K562 (cell line): ENCODE results near the gene CERS1. TPM values are rescaled to one million over a fixed set of nuclear protein-coding genes. Genes with fewer than 3 reads are reported as not detected.

ENCODE experiments used
- ATAC-seq: fragments of 200-7000 bp; cut with Tn5 transposase; 3 replicates; pipeline ENCODE4 v1.9.1; 2020; ENCODE audit warnings: moderate library complexity
- BruUV-seq: library from RNA; stranded (reverse); fragments of 400-500 nt; replicated peaks from 2 replicates; lab custom pipeline; 2021; lab: Mats Ljungman, UMichigan
- CTCF ChIA-PET: fragments of 300-600 bp; formaldehyde crosslinking; extraction: SDS; loops from one replicate; lab custom pipeline; 2021; ENCODE audit warnings: low intra/inter-chr PET ratio; lab: Yijun Ruan, JAX
- POLR2A ChIA-PET: fragments of 300-600, 350-650 bp; sonication (Branson Sonifier 250); formaldehyde crosslinking; extraction: SDS; loops from one replicate; lab custom pipeline; 2021; ENCODE audit warnings: antibody characterized with exemption, inconsistent platforms; lab: Yijun Ruan, JAX
- DNase-seq, 4 experiments: peaks; one replicate each; pipeline versions ENCODE4 v3.0.0 to v3.0.0-alpha.2; 2011 to 2018; ENCODE audit warnings: low spot score in 3 of 4, mixed read lengths in 3 of 4; ENCODE audit errors: extremely low read depth in 1 of 4
- FAIRE-seq: peaks from 2 replicates; lab custom pipeline; 2011; peaks lifted over from hg19 to GRCh38; lab: Jason Lieb, UNC
- H2AFZ ChIP-seq: 2 replicates; pipeline ENCODE4 v1.6.0; 2011; ENCODE audit warnings: low read depth, low read length, control low read depth, inconsistent platforms
- H3K27ac ChIP-seq: fragments of 200-600 bp; 3 replicates; pipeline ENCODE4 v1.8.0; 2011; ENCODE audit warnings: low read depth, mild to moderate bottlenecking, control low read depth, inconsistent platforms, low read length, moderate library complexity, mixed read lengths; ENCODE audit errors: extremely low read depth
- H3K27me3 ChIP-seq, 2 experiments: fragments of 300-600 bp in 1 of 2; 2 replicates in 1 of 2; 3 replicates in 1 of 2; pipeline versions ENCODE4 v1.6.0 to v1.8.0; 2011; ENCODE audit warnings: inconsistent platforms in 2 of 2, low read length in 2 of 2, mild to moderate bottlenecking in 1 of 2, mixed read lengths in 1 of 2, moderate library complexity in 1 of 2; ENCODE audit not compliant: control insufficient read depth in 2 of 2, insufficient read depth in 2 of 2
- H3K36me3 ChIP-seq: fragments of 300-600 bp; 3 replicates; pipeline ENCODE4 v1.8.0; 2011; ENCODE audit warnings: mild to moderate bottlenecking, low read length, inconsistent platforms; ENCODE audit not compliant: control insufficient read depth, insufficient read depth
- H3K4me1 ChIP-seq, 2 experiments: fragments of 200-600 bp in 1 of 2; replicated peaks in 1 of 2; 2 replicates in 1 of 2; 3 replicates in 1 of 2; pipeline versions ENCODE4 v1.5.1 to v1.8.0; 2011; ENCODE audit warnings: inconsistent platforms in 2 of 2, low read length in 2 of 2, mild to moderate bottlenecking in 1 of 2, mixed read lengths in 1 of 2, moderate library complexity in 1 of 2; ENCODE audit not compliant: control insufficient read depth in 2 of 2, insufficient read depth in 2 of 2
- H3K4me2 ChIP-seq: 2 replicates; pipeline ENCODE4 v1.6.1; 2011; ENCODE audit warnings: low read length, control low read depth, inconsistent platforms, mixed read lengths; ENCODE audit not compliant: insufficient read depth
- H3K4me3 ChIP-seq: fragments of 200-600 bp; sonication (generic), shearing (Covaris generic); 2 replicates; pipeline ENCODE4 v1.5.1; 2016; ENCODE audit warnings: control low read depth, inconsistent platforms
- H3K79me2 ChIP-seq: fragments of 200-600 bp; 3 replicates; pipeline ENCODE4 v1.8.0; 2011; ENCODE audit warnings: low read length, inconsistent platforms; ENCODE audit not compliant: control insufficient read depth, insufficient read depth
- H3K9ac ChIP-seq, 2 experiments: 2 replicates each; pipeline versions ENCODE4 v1.6.0 to v1.6.1; 2011; ENCODE audit warnings: low read depth in 2 of 2, low read length in 2 of 2, control low read depth in 1 of 2, inconsistent platforms in 1 of 2, mild to moderate bottlenecking in 1 of 2, mixed read lengths in 1 of 2; ENCODE audit not compliant: insufficient read depth in 1 of 2
- H3K9me1 ChIP-seq: one replicate; pipeline ENCODE4 v1.6.0; 2011; ENCODE audit warnings: inconsistent platforms, mild to moderate bottlenecking, low read length, moderate library complexity; ENCODE audit not compliant: control insufficient read depth, insufficient read depth
- H3K9me3 ChIP-seq: replicated peaks from 2 replicates; pipeline ENCODE4 v1.5.1; 2011; ENCODE audit warnings: low read depth, low read length, inconsistent platforms; ENCODE audit not compliant: control insufficient read depth, insufficient read depth
- H4K20me1 ChIP-seq: replicated peaks from 2 replicates; pipeline ENCODE4 v1.6.1; 2011; ENCODE audit warnings: low read length, inconsistent platforms, mixed read lengths; ENCODE audit not compliant: control insufficient read depth, insufficient read depth
- CEBPB ChIP-seq: fragments of 450-650 bp; IDR thresholded peaks from 2 replicates; pipeline ENCODE4 v1.6.1; 2016; ENCODE audit warnings: missing genetic modification characterization, missing compliant biosample characterization
- MIER1 ChIP-seq: fragments of 450-650 bp; IDR thresholded peaks from 2 replicates; pipeline ENCODE4 v1.6.1; 2016; ENCODE audit warnings: antibody characterized with exemption, mild to moderate bottlenecking, low read depth
- SAP30 ChIP-seq: fragments of 200-600 bp; sonication (generic); IDR thresholded peaks from 2 replicates; pipeline ENCODE4 v1.6.1; 2012; ENCODE audit warnings: borderline replicate concordance, low read depth, mild to moderate bottlenecking, moderate library complexity, low read length, control low read depth, inconsistent platforms; ENCODE audit not compliant: insufficient read depth, poor library complexity, severe bottlenecking
- SRSF3 ChIP-seq: fragments of 200-400 bp; formaldehyde crosslinking; IDR thresholded peaks from 2 replicates; pipeline ENCODE4 v1.6.1; 2016; ENCODE audit warnings: mild to moderate bottlenecking, low read length, moderate library complexity; ENCODE audit not compliant: insufficient read depth
- USF2 ChIP-seq: sonication (generic); formaldehyde crosslinking; IDR thresholded peaks from 2 replicates; pipeline ENCODE4 v1.5.0; 2020; ENCODE audit warnings: missing genetic modification reagents
- WGBS: fragments of 100-300 bp; shearing (Covaris generic); methylation state at CpG from one replicate; pipeline ENCODE4 v1.1.6; 2016; ENCODE audit warnings: low coverage, mixed read lengths; ENCODE audit not compliant: insufficient coverage; ENCODE audit errors: missing lambda C conversion rate; 5-methylcytosine and 5-hydroxymethylcytosine counted together
- in situ Hi-C: fragments of 300-500 bp; cut with MboI; formaldehyde crosslinking; loops from 4 replicates; pipeline ENCODE4 v1.15.0; 2018; ENCODE audit warnings: inconsistent platforms, mixed read lengths
- intact Hi-C: fragments of 100-400 bp; cut with micrococcal nuclease; formaldehyde crosslinking; loops from 2 replicates; pipeline ENCODE4 v1.14.2; 2022
- polyA plus RNA-seq, 8 experiments: library from polyadenylated mRNA; depleted of rRNA in 4 of 8; stranded (reverse) in 5 of 8; unstranded in 3 of 8; fragments of >200 nt; fragmentation: Nextera tagmentation in 2 of 8; fragmentation: Illumina TruSeq in 1 of 8; extraction: Ambion mirVana in 2 of 8; extraction: Trizol in 1 of 8; gene quantifications; 2 replicates each; pipeline versions ENCODE4 v1.2.1 to v1.2.3, GENCODE V29; 2011 to 2014; ENCODE audit warnings: inconsistent platforms in 1 of 8, missing spikeins in 1 of 8
- total RNA-seq, 7 experiments: library from RNA; depleted of rRNA in 6 of 7; stranded (reverse); fragments of >200 nt in 6 of 7; fragmentation: Illumina TruSeq in 2 of 7; extraction: Trizol in 2 of 7; gene quantifications; 2 replicates each; pipeline versions ENCODE4 v1.2.1 to v1.2.3, GENCODE V29; 2011 to 2021; ENCODE audit warnings: low replicate concordance in 1 of 7
- TF ChIP-seq, protein P1 (sequence below): fragments of 450-650 bp; IDR thresholded peaks from 2 replicates; pipeline ENCODE4 v1.6.1; 2016; ENCODE audit warnings: borderline replicate concordance

Gene CERS1
- total and polyA plus RNA-seq, 9 of the 15 experiments (the other 6 are each of a cell fraction or from before 2014, with no cell fraction given) = 0.33 to 1.5 (median 0.86) TPM; not detected in 2

- Histone ChIP-seq H3K4me2 (no peak overlapping the region), H2AFZ (no peak overlapping the region), H3K36me3 (peaks cover 77% of the 10 kb centered on the region), H4K20me1 (peaks cover 73% of the 10 kb centered on the region), H3K27me3 (no peaks in the 10 kb centered on the region; a peak in 1 of 5 replicates), H3K9me3 (no peaks in the 10 kb centered on the region), H3K9me1 (peaks cover 23% of the 10 kb centered on the region), H3K79me2 (peaks cover 99% of the 10 kb centered on the region), H3K4me1 (peaks cover 6 to 41% of the 10 kb centered on the region in 2 experiments; a peak in 4 of 5 replicates), H3K27ac (no peak overlapping the region), H3K9ac (peak overlapping the region in 1 of 2 experiments; percentile 50; a peak in 1 of 4 replicates), H3K4me3 (no peak overlapping the region)
- no peak for ATAC-seq
- in situ Hi-C loops = no loop called here
- ChIA-PET POLR2A (interaction anchor here (0.5 to 3.1 kb wide), 4 partner anchors 10 to 540 kb away, joined by 3 to 21 read pairs (median 5); no protein-coding TSS in a partner anchor), CTCF (no interaction called here)
- BruUV-seq = no TSS peak
- WGBS = 91% methylated on average over 8 of the region's 8 CpGs
- FAIRE-seq = no peak
- no peak for DNase-seq
- intact Hi-C loops = loop anchor here (10.0 kb wide), 1 partner anchor 250 kb away; no protein-coding TSS in a partner anchor
- TF ChIP-seq, protein P1, sequence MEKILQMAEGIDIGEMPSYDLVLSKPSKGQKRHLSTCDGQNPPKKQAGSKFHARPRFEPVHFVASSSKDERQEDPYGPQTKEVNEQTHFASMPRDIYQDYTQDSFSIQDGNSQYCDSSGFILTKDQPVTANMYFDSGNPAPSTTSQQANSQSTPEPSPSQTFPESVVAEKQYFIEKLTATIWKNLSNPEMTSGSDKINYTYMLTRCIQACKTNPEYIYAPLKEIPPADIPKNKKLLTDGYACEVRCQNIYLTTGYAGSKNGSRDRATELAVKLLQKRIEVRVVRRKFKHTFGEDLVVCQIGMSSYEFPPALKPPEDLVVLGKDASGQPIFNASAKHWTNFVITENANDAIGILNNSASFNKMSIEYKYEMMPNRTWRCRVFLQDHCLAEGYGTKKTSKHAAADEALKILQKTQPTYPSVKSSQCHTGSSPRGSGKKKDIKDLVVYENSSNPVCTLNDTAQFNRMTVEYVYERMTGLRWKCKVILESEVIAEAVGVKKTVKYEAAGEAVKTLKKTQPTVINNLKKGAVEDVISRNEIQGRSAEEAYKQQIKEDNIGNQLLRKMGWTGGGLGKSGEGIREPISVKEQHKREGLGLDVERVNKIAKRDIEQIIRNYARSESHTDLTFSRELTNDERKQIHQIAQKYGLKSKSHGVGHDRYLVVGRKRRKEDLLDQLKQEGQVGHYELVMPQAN = no peak
- TF ChIP-seq CEBPB (no peak), SRSF3 (no peak), USF2 (CRISPR knock-in tag) (no peak), SAP30 (no peak), MIER1 (no peak)
These were observed 51.1 kb downstream of the CERS1 start for GRCh38 chr19:18844806-18845329.
